Mucosa of stomach (tissue), 1 donor: Measurements from ENCODE around the gene CTTNBP2.

Source experiments
- H3K27me3 ChIP-seq: one replicate; pipeline ENCODE4 v1.7.0; 2013; ENCODE audit warnings: mild to moderate bottlenecking, low read length; ENCODE audit not compliant: control insufficient read depth, insufficient read depth
- H3K36me3 ChIP-seq: one replicate; pipeline ENCODE4 v1.7.0; 2013; ENCODE audit warnings: low read length; ENCODE audit not compliant: control insufficient read depth, insufficient read depth
- H3K4me1 ChIP-seq: one replicate; pipeline ENCODE4 v1.7.0; 2013; ENCODE audit warnings: mild to moderate bottlenecking, low read length; ENCODE audit not compliant: control insufficient read depth, insufficient read depth
- H3K4me3 ChIP-seq: one replicate; pipeline ENCODE4 v1.7.0; 2013; ENCODE audit warnings: low read length
- H3K9ac ChIP-seq: one replicate; pipeline ENCODE4 v1.7.0; 2013; ENCODE audit warnings: mild to moderate bottlenecking, low read length, moderate library complexity
- H3K9me3 ChIP-seq: one replicate; pipeline ENCODE4 v1.7.0; 2013; ENCODE audit warnings: mild to moderate bottlenecking, low read length, moderate library complexity; ENCODE audit not compliant: control insufficient read depth
- donor health status: Pancreatic carcinoma.

Gene CTTNBP2

DNA sequence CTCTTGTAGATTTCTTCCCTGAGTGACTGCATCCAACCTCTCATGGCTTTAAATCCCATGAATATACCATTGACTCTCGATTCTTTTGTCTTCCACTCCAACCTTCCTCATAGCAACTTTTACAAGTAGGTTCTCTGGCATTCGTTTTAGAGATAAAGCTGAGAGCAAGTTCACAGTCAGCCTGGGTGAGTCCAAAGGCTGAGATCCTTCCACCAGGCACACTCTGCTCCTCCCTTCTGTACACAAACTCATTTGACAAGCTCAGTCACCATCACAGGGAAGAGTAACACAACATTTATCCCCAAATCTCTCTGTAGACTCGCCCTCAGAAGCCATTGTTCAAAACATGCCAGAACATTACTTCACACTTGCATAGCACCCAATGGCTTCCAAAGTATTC, 10.9 kb downstream of the CTTNBP2 start:
- Histone ChIP-seq H3K9ac (no peak overlapping the region), H3K9me3 (no peaks in the 10 kb centered on the region), H3K36me3 (no peaks in the 10 kb centered on the region), H3K4me3 (no peak overlapping the region), H3K27me3 (no peaks in the 10 kb centered on the region), H3K4me1 (no peaks in the 10 kb centered on the region)

DNA sequence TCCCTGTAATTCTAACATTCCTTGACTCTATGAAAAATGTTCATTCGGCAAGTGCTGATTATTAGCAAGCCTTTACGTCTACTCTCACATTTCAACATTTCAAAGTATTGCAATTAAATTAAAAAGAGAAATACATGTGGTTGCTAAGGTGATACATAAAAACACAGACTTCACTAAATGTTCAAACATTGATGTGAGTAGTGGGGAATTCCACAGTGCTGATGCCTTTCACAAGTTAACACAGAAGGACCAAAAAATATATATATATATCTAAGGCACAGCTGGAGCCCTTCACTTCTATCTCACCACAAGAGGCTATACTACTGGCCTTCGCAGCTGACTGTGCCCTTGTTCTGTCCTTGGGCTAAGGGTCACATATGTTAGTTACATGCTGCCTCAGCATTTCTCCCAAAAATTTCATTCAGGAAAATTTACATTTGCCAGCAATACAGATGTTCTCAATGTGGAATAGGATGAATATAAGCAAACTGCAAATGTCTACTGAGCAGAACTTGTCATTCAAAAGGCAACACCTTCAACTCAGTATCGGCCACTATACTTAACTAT, 13.9 kb downstream of the CTTNBP2 start:
- Histone ChIP-seq H3K36me3 (no peaks in the 10 kb centered on the region), H3K4me3 (no peak overlapping the region), H3K9ac (no peak overlapping the region), H3K9me3 (no peaks in the 10 kb centered on the region), H3K27me3 (no peaks in the 10 kb centered on the region), H3K4me1 (no peaks in the 10 kb centered on the region)

DNA sequence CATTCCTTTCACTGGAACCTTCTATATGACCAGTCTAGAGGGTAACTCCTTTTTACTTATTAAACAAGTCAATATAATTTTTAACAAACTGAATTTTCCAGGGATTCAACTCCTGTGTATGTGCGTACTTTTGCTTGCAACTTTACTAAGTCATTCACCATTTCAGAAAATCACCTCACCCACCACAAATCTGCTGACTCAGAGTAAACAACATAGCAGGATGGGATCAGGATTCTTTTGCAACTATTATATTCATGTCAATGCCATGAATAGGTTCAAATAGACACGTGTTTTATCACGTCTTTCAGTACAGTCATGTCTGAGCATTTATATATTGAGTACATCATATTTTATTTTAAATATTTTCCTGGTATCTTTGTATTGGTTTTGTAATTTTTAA, 14.5 kb downstream of the CTTNBP2 start:
- H3K4me3 ChIP-seq = no peak overlapping the region
- H3K36me3 ChIP-seq = no peaks in the 10 kb centered on the region
- H3K9ac ChIP-seq = no peak overlapping the region
- H3K9me3 ChIP-seq = no peaks in the 10 kb centered on the region
- H3K27me3 ChIP-seq = no peaks in the 10 kb centered on the region
- no peaks in the 10 kb centered on the region for H3K4me1 ChIP-seq

- Histone ChIP-seq H3K27me3 (no peaks in the 10 kb centered on the region), H3K4me1 (no peaks in the 10 kb centered on the region), H3K9ac (no peak overlapping the region), H3K9me3 (no peaks in the 10 kb centered on the region), H3K36me3 (no peaks in the 10 kb centered on the region), H3K4me3 (no peak overlapping the region)
These were observed 15.5 kb downstream of the CTTNBP2 start for GRCh38 chr7:117857718-117858117.

- H3K36me3 ChIP-seq = no peaks in the 10 kb centered on the region
- H3K9ac ChIP-seq = no peak overlapping the region
- no peaks in the 10 kb centered on the region for H3K4me1 ChIP-seq
- H3K4me3 ChIP-seq = no peak overlapping the region
- H3K9me3 ChIP-seq = no peaks in the 10 kb centered on the region
- H3K27me3 ChIP-seq = no peaks in the 10 kb centered on the region
These were observed 17.0 kb downstream of the CTTNBP2 start for GRCh38 chr7:117856196-117856595.

- no peaks in the 10 kb centered on the region for H3K36me3 ChIP-seq
- H3K4me1 ChIP-seq = no peaks in the 10 kb centered on the region
- H3K4me3 ChIP-seq = no peak overlapping the region
- no peak overlapping the region for H3K9ac ChIP-seq
- H3K9me3 ChIP-seq = no peaks in the 10 kb centered on the region
- no peaks in the 10 kb centered on the region for H3K27me3 ChIP-seq
These were observed 19.1 kb downstream of the CTTNBP2 start for GRCh38 chr7:117854186-117854585.

DNA sequence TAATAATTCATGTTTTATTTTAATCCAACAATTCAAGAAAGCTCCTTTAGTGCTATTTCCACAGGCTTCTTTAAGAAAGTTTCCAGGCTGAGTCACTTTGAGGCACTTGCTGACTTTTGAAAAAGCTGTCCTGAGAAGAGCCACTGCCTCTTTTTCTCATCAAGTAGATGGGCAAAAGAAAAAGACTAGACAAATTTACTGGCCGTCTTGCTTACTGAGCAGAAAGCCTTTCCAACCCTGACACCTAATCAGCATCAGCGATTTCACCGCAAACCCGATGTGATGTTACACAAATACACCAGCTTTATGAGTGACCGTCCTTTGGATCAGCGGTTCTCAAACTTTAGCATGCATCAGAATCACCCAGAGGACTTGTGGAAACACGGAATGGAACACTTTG, 24.3 kb downstream of the CTTNBP2 start:
- Histone ChIP-seq H3K4me3 (no peak overlapping the region), H3K9me3 (no peaks in the 10 kb centered on the region), H3K36me3 (no peaks in the 10 kb centered on the region)

DNA sequence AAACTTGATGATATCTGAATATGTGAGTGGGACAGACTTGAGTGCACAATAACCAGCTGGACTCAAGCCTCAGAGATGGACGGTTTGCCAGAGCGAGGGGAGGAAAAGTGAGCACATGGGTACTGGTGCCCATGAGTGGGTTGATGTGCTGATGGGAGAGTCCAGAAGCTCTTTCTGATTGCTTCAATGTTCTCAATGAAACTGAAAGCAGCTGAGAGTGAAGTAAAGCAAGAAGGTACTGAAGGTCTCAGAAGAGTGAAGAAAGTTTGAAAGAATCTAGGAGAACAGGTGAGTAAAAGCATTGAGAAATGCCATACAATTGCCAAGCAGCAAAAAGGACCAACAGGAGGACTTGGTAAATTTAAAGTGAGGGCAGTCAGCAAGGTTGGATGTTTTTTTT, 28.6 kb downstream of the CTTNBP2 start:
- no peaks in the 10 kb centered on the region for H3K9me3 ChIP-seq
- no peaks in the 10 kb centered on the region for H3K4me1 ChIP-seq
- H3K4me3 ChIP-seq = no peak overlapping the region
- peaks cover 3% of the 10 kb centered on the region for H3K27me3 ChIP-seq
- no peaks in the 10 kb centered on the region for H3K36me3 ChIP-seq
- H3K9ac ChIP-seq = no peak overlapping the region

More for the DNA sequence above, 24.3 kb downstream of the CTTNBP2 start:
- H3K27me3 ChIP-seq = peaks cover 3% of the 10 kb centered on the region
- no peaks in the 10 kb centered on the region for H3K4me1 ChIP-seq
- no peak overlapping the region for H3K9ac ChIP-seq

- Histone ChIP-seq H3K4me3 (no peak overlapping the region), H3K9me3 (no peaks in the 10 kb centered on the region), H3K9ac (no peak overlapping the region), H3K27me3 (no peaks in the 10 kb centered on the region), H3K36me3 (no peaks in the 10 kb centered on the region), H3K4me1 (no peaks in the 10 kb centered on the region)
These were observed 31.6 kb downstream of the CTTNBP2 start for GRCh38 chr7:117841611-117842010.

- Histone ChIP-seq H3K4me3 (no peak overlapping the region), H3K9me3 (no peaks in the 10 kb centered on the region), H3K27me3 (no peaks in the 10 kb centered on the region), H3K4me1 (no peaks in the 10 kb centered on the region), H3K36me3 (no peaks in the 10 kb centered on the region), H3K9ac (no peak overlapping the region)
These were observed 32.2 kb downstream of the CTTNBP2 start for GRCh38 chr7:117841011-117841410.

GRCh38 chr7:117839507-117839906, 33.7 kb downstream of the CTTNBP2 start:
- H3K9me3 ChIP-seq = no peaks in the 10 kb centered on the region
- no peaks in the 10 kb centered on the region for H3K27me3 ChIP-seq
- no peaks in the 10 kb centered on the region for H3K36me3 ChIP-seq
- no peak overlapping the region for H3K9ac ChIP-seq
- H3K4me3 ChIP-seq = no peak overlapping the region
- no peaks in the 10 kb centered on the region for H3K4me1 ChIP-seq

DNA sequence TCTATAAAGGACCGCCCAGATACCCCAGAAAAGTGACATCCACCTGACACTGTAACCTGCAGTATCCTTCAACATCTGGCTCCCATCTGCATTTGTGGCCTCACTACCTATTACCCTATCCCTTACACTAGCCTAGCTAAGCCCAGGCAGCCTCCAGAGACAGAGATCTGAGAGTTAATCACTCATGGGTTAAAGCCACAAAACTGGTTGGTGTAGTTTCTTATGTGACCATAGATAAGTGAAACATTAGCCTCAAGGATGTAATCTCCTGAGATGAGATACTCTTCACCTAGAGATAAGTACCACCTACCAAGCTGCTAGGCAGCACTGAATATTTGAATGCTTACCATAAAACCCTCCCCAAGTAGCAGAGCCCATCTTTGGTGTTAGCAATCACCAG, 35.4 kb downstream of the CTTNBP2 start:
- Histone ChIP-seq H3K4me3 (no peak overlapping the region), H3K36me3 (no peaks in the 10 kb centered on the region), H3K9me3 (no peaks in the 10 kb centered on the region), H3K27me3 (no peaks in the 10 kb centered on the region), H3K4me1 (no peaks in the 10 kb centered on the region), H3K9ac (no peak overlapping the region)

- Histone ChIP-seq H3K9ac (no peak overlapping the region), H3K9me3 (no peaks in the 10 kb centered on the region), H3K4me1 (peaks cover 3% of the 10 kb centered on the region), H3K36me3 (no peaks in the 10 kb centered on the region), H3K27me3 (no peaks in the 10 kb centered on the region), H3K4me3 (no peak overlapping the region)
These were observed 38.1 kb downstream of the CTTNBP2 start for GRCh38 chr7:117835016-117835664.
